Left lung (tissue), 10 donors: ENCODE measurements around the gene TOLLIP. TPM values are rescaled to one million over a fixed set of nuclear protein-coding genes. Genes with fewer than 3 reads are reported as not detected.

Experiments used
- ATAC-seq: fragments of 200-7000 bp; cut with Tn5 transposase; one replicate; pipeline ENCODE4 v1.9.1; 2020; ENCODE audit warnings: moderate library complexity
- DNase-seq, 4 donors: peaks; one replicate each; pipeline ENCODE4 v3.0.0-alpha.2; 2013 to 2020
- H3K27ac ChIP-seq, 2 donors: fragments of 200-600 bp; sonication (generic) in 1 of 2; one replicate each; pipeline versions ENCODE4 v1.5.0 to v1.8.0; 2020 to 2021
- H3K27me3 ChIP-seq, 2 donors: fragments of 200-600 bp; sonication (generic) in 1 of 2; one replicate each; pipeline versions ENCODE4 v1.5.0 to v1.8.0; 2020 to 2021
- H3K36me3 ChIP-seq, 2 donors: fragments of 200-600 bp; sonication (generic) in 1 of 2; one replicate each; pipeline versions ENCODE4 v1.5.0 to v1.8.0; 2020 to 2021
- H3K4me1 ChIP-seq, 2 donors: fragments of 200-600 bp; one replicate each; pipeline ENCODE4 v1.8.0; 2021
- H3K4me3 ChIP-seq, 2 donors: fragments of 200-600 bp; sonication (generic) in 1 of 2; one replicate each; pipeline versions ENCODE4 v1.5.0 to v1.8.0; 2020 to 2021; ENCODE audit warnings: mild to moderate bottlenecking in 1 of 2
- H3K9me3 ChIP-seq, 2 donors: fragments of 200-600 bp; sonication (generic) in 1 of 2; one replicate each; pipeline versions ENCODE4 v1.5.0 to v1.8.0; 2020 to 2021
- intact Hi-C, 2 donors: fragments of 100-400 bp; cut with DNase I; formaldehyde crosslinking; loops; one replicate each; pipeline versions ENCODE4 v1.11.2 to v1.14.2; 2022
- polyA plus RNA-seq, 6 donors: library from polyadenylated mRNA; unstranded; fragments of 120-200 nt; gene quantifications; one replicate each; pipeline ENCODE4 v1.2.1, GENCODE V29; 2013; ENCODE audit not compliant: insufficient read length in 6 of 6
- total RNA-seq, 2 donors: library from RNA; stranded (reverse); fragmentation: NEBNext Ultra II Directional; extraction: Animal tissue kit (Norgen Biotek cat#: 25700); gene quantifications; one replicate each; pipeline ENCODE4 v1.2.1, GENCODE V29; 2021
- TF ChIP-seq, protein P1 (sequence below), 2 donors: fragments of 200-600 bp; sonication (generic) in 1 of 2; IDR thresholded peaks; one replicate each; pipeline versions ENCODE4 v1.5.0 to v1.8.0; 2021; ENCODE audit warnings: antibody characterized with exemption in 2 of 2
- donor health status: DM: no; HTN: yes; CAD: no.
- donor health status: DM: no; HTN: no; CAD: no.

The TOLLIP gene
- total and polyA plus RNA-seq, 8 donors, result 22.4 to 63.5 (median 27.2) TPM

DNA sequence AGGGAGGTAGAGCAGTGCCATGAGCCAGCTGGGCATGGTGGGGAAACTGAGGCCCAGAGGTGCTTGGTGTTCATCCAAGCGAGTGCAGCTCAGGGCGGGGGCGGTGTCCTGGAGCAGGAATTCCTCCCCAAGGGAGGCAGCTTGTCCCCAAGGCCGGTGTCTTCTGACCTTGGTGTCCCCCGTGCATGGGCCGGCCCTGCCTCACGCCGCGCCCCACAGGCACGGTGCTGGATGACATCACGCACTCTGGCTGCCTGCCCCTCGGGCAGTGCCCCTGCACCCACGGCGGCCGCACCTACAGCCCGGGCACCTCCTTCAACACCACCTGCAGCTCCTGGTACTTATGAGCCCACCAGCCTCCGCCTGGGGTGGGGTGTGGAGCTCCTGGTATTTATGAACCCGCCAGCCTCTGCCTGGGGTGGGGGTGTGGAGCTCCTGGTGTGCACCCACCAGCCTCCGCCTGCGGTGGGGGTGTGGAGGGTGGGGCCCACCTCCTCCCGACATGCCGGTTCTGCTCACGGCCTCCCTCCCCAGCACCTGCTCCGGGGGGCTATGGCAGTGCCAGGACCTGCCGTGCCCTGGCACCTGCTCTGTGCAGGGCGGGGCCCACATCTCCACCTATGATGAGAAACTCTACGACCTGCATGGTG is 79.8 kb downstream of the TOLLIP start:
- DNase-seq (peak in 1 of 4 donors; percentile 70), ATAC-seq (no peak)
- H3K27me3 ChIP-seq, result peaks cover 0 to 77% of the 10 kb centered on the region in 2 donors
- no peak overlapping the region for H3K4me3 ChIP-seq
- H3K27ac ChIP-seq, result no peak overlapping the region
- H3K4me1 ChIP-seq, result no peaks in the 10 kb centered on the region
- H3K36me3 ChIP-seq, result no peaks in the 10 kb centered on the region
- no peaks in the 10 kb centered on the region for H3K9me3 ChIP-seq
- intact Hi-C loops, result no loop called here
- TF ChIP-seq, protein P1, sequence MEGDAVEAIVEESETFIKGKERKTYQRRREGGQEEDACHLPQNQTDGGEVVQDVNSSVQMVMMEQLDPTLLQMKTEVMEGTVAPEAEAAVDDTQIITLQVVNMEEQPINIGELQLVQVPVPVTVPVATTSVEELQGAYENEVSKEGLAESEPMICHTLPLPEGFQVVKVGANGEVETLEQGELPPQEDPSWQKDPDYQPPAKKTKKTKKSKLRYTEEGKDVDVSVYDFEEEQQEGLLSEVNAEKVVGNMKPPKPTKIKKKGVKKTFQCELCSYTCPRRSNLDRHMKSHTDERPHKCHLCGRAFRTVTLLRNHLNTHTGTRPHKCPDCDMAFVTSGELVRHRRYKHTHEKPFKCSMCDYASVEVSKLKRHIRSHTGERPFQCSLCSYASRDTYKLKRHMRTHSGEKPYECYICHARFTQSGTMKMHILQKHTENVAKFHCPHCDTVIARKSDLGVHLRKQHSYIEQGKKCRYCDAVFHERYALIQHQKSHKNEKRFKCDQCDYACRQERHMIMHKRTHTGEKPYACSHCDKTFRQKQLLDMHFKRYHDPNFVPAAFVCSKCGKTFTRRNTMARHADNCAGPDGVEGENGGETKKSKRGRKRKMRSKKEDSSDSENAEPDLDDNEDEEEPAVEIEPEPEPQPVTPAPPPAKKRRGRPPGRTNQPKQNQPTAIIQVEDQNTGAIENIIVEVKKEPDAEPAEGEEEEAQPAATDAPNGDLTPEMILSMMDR (IDR thresholded peaks at IDR 0.05), result no peak

DNA sequence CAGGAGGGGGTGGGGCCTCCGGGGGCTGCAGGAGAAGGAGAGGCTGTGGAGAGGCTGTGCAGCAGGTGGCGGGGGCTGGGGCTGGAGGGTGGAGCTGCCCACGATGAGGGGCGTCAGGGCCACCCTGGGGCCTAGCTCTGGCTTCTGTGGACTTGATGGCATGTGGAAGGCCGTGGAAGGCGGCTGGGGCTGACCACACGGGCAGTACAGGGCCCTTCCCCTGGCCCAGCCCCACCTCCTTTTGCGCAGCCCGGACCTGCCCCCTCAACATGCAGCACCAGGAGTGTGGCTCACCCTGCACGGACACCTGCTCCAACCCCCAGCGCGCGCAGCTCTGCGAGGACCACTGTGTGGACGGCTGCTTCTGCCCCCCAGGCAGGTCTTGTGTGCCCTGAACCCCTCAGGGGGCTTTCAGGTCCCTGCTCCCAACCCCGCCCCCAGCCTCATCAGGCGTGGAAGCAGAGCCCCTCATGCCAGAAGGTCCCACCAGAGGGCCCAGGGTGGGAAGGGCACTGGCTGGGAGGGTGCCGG is 80.4 kb downstream of the TOLLIP start:
- intact Hi-C loops, result no loop called here
- Histone ChIP-seq H3K9me3 (no peaks in the 10 kb centered on the region), H3K27me3 (peaks cover 0 to 83% of the 10 kb centered on the region in 2 donors), H3K27ac (no peak overlapping the region), H3K36me3 (no peaks in the 10 kb centered on the region), H3K4me3 (no peak overlapping the region), H3K4me1 (no peaks in the 10 kb centered on the region)
- peak in 1 of 4 donors; percentile 68 for DNase-seq
- TF ChIP-seq, protein P1 (IDR thresholded peaks at IDR 0.05), result no peak
- no peak for ATAC-seq

DNA sequence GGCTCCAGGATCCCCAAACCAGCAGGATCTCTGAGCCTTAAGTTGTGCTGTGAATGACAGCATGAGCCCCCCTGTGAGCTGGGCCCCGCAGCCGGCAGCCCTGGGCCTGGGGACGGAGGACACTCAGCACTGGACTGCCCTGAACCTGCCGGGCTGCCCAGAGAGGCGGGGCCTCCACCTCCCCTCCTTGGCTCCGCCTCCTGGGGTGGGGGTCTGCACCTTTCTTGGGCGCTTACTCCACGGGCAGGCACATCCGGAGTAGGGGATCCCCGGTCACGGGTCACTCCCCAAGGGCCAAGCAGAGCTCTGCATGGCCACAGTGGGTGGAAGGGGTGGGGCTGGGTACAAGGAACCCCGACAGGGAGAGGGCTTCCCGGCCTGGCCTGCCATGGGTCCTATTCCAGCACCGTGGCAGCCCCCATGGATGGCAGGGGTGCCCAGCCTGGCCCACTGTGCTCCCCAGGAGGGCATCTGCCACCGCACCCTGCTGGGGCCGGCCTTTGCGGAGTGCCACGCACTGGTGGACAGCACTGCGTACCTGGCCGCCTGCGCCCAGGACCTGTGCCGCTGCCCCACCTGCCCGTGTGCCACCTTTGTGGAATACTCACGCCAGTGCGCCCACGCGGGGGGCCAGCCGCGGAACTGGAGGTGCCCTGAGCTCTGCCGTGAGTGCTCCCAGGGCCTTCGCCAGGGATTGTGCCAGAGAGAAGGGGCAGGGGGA is 81.2 kb downstream of the TOLLIP start:
- TF ChIP-seq, protein P1 (IDR thresholded peaks at IDR 0.05), result no peak
- ATAC-seq (no peak), DNase-seq (peak in 1 of 4 donors; percentile 78)
- H3K4me3 ChIP-seq, result no peak overlapping the region
- H3K27ac ChIP-seq, result no peak overlapping the region
- no peaks in the 10 kb centered on the region for H3K9me3 ChIP-seq
- H3K27me3 ChIP-seq, result peaks cover 0 to 90% of the 10 kb centered on the region in 2 donors
- intact Hi-C loops, result no loop called here
- no peaks in the 10 kb centered on the region for H3K36me3 ChIP-seq
- no peaks in the 10 kb centered on the region for H3K4me1 ChIP-seq

DNA sequence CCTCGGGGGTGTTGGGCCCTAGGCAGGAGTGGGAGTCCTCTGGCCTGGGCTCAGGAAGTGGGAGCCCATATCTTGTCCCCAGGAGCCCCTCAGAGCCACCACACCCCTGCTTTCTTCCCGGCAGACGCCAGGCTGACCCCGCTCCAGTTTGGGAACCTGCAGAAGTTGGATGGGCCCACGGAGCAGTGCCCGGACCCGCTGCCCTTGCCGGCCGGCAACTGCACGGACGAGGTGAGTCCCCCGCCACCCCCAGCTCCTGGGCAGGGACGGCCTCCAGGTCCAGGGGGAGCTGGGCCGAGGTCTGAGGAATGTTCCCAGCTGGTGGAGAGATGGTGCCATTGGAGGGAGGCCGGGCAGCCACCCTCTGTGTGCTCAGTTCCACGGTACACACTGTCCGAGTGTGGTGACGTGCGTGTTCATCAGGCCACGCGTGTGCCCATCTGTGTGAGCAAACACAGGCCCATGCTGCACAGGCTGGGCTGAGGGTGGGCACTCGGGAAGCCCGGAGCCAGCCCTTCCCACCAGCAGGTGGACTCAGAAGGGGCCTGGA is 81.8 kb downstream of the TOLLIP start:
- TF ChIP-seq, protein P1 (IDR thresholded peaks at IDR 0.05), result no peak
- no peak overlapping the region for H3K27ac ChIP-seq
- no peak for ATAC-seq
- H3K9me3 ChIP-seq, result no peaks in the 10 kb centered on the region
- H3K4me1 ChIP-seq, result no peaks in the 10 kb centered on the region
- peak in 1 of 4 donors; percentile 72 for DNase-seq
- intact Hi-C loops, result no loop called here
- H3K36me3 ChIP-seq, result no peaks in the 10 kb centered on the region
- H3K27me3 ChIP-seq, result peaks cover 0 to 97% of the 10 kb centered on the region in 2 donors
- no peak overlapping the region for H3K4me3 ChIP-seq

DNA sequence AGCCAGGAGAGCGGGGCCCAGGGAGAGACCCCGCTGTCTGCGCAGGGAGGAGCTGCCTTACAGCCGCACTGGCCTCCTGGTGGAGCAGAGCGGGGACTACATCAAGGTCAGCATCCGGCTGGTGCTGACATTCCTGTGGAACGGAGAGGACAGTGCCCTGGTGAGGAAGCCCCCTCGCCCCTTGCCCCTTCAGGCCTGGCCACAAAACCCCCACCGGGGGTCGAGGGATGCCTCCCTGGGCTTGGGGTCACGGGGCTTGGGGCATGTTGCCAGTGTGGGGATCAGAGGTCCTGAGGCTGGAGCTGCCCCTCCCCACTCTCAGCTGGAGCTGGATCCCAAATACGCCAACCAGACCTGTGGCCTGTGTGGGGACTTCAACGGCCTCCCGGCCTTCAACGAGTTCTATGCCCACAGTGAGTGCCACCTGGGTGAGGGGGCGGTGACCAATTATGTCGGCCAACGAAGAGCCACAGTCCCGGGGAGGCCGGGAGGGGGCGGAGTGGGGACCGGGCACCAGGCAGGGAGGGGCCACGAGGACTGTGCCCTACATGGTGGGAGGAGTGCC is 82.4 kb downstream of the TOLLIP start:
- TF ChIP-seq, protein P1 (IDR thresholded peaks at IDR 0.05), result no peak
- peaks cover 0 to 100% of the 10 kb centered on the region in 2 donors for H3K27me3 ChIP-seq
- intact Hi-C loops, result no loop called here

More for the DNA sequence above, 82.4 kb downstream of the TOLLIP start:
- no peak overlapping the region for H3K27ac ChIP-seq
- H3K4me3 ChIP-seq, result no peak overlapping the region
- H3K9me3 ChIP-seq, result no peaks in the 10 kb centered on the region
- no peaks in the 10 kb centered on the region for H3K4me1 ChIP-seq
- H3K36me3 ChIP-seq, result no peaks in the 10 kb centered on the region
- DNase-seq (peak in 1 of 4 donors; percentile 59), ATAC-seq (no peak)
